ENCODE measurements around the gene STK10. TPM values are rescaled to one million over a fixed set of nuclear protein-coding genes. Genes with fewer than 3 reads are reported as not detected.

The STK10 gene
- total and polyA plus RNA-seq, 2 experiments from 2014 or later, result 21.2 to 28.9 TPM

GRCh38 chr5:172065431-172066065, 122.5 kb downstream of the STK10 start:
- Histone ChIP-seq H3K36me3 (ENCODE audit: low read depth) (peaks cover 33% of the 10 kb centered on the region), H3K4me1 (ENCODE audit: insufficient read depth) (no peaks in the 10 kb centered on the region), H3K4me3 (no peak overlapping the region), H3K27me3 (replicated peaks; ENCODE audit: insufficient read depth) (no peaks in the 10 kb centered on the region), H3K79me2 (ENCODE audit: insufficient read depth) (peaks cover 3% of the 10 kb centered on the region; the same call in 1 of the 2 replicates), H3K9me3 (ENCODE audit: low read depth) (no peaks in the 10 kb centered on the region), H3K4me2 (ENCODE audit: unreplicated experiment) (no peak overlapping the region), H3K9ac (no peak overlapping the region), H3K27ac (no peak overlapping the region), H3F3A (ENCODE audit: insufficient read depth) (no peaks in the 10 kb centered on the region; the same call in 1 of the 2 replicates), H2AFZ (no peak overlapping the region), H4K20me1 (ENCODE audit: insufficient read depth) (no peaks in the 10 kb centered on the region), H3K9me2 (ENCODE audit: insufficient read depth) (no peaks in the 10 kb centered on the region)
- in situ Hi-C loops (cut with MboI), result no loop called here
- DNase-seq, result peak; percentile 30
- TF ChIP-seq EZH2phosphoT487 (IDR thresholded peaks at IDR 0.05; ENCODE audit: insufficient read depth, low read depth) (no peak), EZH2 (IDR thresholded peaks at IDR 0.05; ENCODE audit: insufficient read depth, poor library complexity, severe bottlenecking) (no peak)
- WGBS, 2 experiments (ENCODE audit: low coverage in 1 of 2, low lambda C conversion rate in 2 of 2, missing lambda C conversion rate in 2 of 2), result 90 to 95% methylated on average over 7 of the region's 7 CpGs

DNA sequence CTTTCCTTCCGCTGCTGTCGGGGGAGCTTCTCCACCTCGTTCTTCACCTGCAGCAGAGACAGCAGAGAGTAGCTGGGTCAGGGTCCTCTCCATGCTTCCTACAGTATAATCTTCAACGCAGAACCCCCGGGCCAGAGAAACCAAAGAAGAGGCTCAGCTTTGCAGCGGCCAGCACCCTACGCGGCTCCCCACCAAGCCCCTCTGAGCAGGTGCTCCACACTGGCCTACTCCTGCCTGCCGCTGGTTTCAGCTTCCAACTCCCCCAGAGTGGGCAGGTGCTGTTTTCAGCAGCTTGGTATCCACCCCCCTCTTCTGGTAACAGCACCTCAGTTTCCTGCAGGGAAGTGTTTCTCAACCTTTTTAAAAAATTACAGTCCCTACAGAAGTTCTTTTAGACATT, 123.3 kb downstream of the STK10 start:
- H3K9ac ChIP-seq, result no peak overlapping the region
- no peaks in the 10 kb centered on the region for H3K27me3 ChIP-seq (replicated peaks; ENCODE audit: insufficient read depth)
- TF ChIP-seq EZH2 (IDR thresholded peaks at IDR 0.05; ENCODE audit: insufficient read depth, poor library complexity, severe bottlenecking), result no peak
- H3K4me2 ChIP-seq (ENCODE audit: unreplicated experiment), result no peak overlapping the region
- peaks cover 3% of the 10 kb centered on the region; the same call in 1 of the 2 replicates for H3K79me2 ChIP-seq (ENCODE audit: insufficient read depth)
- H3K4me1 ChIP-seq (ENCODE audit: insufficient read depth), result no peaks in the 10 kb centered on the region
- in situ Hi-C loops (cut with MboI), result no loop called here
- peaks cover 41% of the 10 kb centered on the region for H3K36me3 ChIP-seq (ENCODE audit: low read depth)
- 94 to 95% methylated on average over 9 of the region's 9 CpGs for WGBS, 2 experiments (ENCODE audit: low coverage in 1 of 2, low lambda C conversion rate in 2 of 2, missing lambda C conversion rate in 2 of 2)
- H3K9me3 ChIP-seq (ENCODE audit: low read depth), result no peaks in the 10 kb centered on the region
- H2AFZ ChIP-seq, result no peak overlapping the region
- DNase-seq, result no peak
- H4K20me1 ChIP-seq (ENCODE audit: insufficient read depth), result no peaks in the 10 kb centered on the region
- no peaks in the 10 kb centered on the region for H3K9me2 ChIP-seq (ENCODE audit: insufficient read depth)
- no peak overlapping the region for H3K4me3 ChIP-seq
- H3F3A ChIP-seq (ENCODE audit: insufficient read depth), result no peaks in the 10 kb centered on the region; the same call in 1 of the 2 replicates
- H3K27ac ChIP-seq, result no peak overlapping the region

- Histone ChIP-seq H3K27me3 (replicated peaks; ENCODE audit: insufficient read depth) (no peaks in the 10 kb centered on the region), H3K27ac (no peak overlapping the region), H3F3A (ENCODE audit: insufficient read depth) (no peaks in the 10 kb centered on the region; the same call in 1 of the 2 replicates), H3K9me2 (ENCODE audit: insufficient read depth) (no peaks in the 10 kb centered on the region), H4K20me1 (ENCODE audit: insufficient read depth) (no peaks in the 10 kb centered on the region), H3K4me1 (ENCODE audit: insufficient read depth) (no peaks in the 10 kb centered on the region), H3K9me3 (ENCODE audit: low read depth) (no peaks in the 10 kb centered on the region), H3K36me3 (ENCODE audit: low read depth) (peaks cover 44% of the 10 kb centered on the region), H3K79me2 (ENCODE audit: insufficient read depth) (peaks cover 3% of the 10 kb centered on the region; the same call in 1 of the 2 replicates), H3K4me3 (no peak overlapping the region), H3K4me2 (ENCODE audit: unreplicated experiment) (no peak overlapping the region), H3K9ac (no peak overlapping the region), H2AFZ (no peak overlapping the region)
- no peak for DNase-seq
- in situ Hi-C loops (cut with MboI), result no loop called here
- 93 to 98% methylated on average over 5 of the region's 5 CpGs for WGBS, 2 experiments (ENCODE audit: low coverage in 1 of 2, low lambda C conversion rate in 2 of 2, missing lambda C conversion rate in 2 of 2)
- no peak for TF ChIP-seq EZH2phosphoT487 (IDR thresholded peaks at IDR 0.05; ENCODE audit: insufficient read depth, low read depth)
- TF ChIP-seq EZH2 (IDR thresholded peaks at IDR 0.05; ENCODE audit: insufficient read depth, poor library complexity, severe bottlenecking), result no peak
Observed at GRCh38 chr5:172064358-172064757, 123.7 kb downstream of the STK10 start.

DNA sequence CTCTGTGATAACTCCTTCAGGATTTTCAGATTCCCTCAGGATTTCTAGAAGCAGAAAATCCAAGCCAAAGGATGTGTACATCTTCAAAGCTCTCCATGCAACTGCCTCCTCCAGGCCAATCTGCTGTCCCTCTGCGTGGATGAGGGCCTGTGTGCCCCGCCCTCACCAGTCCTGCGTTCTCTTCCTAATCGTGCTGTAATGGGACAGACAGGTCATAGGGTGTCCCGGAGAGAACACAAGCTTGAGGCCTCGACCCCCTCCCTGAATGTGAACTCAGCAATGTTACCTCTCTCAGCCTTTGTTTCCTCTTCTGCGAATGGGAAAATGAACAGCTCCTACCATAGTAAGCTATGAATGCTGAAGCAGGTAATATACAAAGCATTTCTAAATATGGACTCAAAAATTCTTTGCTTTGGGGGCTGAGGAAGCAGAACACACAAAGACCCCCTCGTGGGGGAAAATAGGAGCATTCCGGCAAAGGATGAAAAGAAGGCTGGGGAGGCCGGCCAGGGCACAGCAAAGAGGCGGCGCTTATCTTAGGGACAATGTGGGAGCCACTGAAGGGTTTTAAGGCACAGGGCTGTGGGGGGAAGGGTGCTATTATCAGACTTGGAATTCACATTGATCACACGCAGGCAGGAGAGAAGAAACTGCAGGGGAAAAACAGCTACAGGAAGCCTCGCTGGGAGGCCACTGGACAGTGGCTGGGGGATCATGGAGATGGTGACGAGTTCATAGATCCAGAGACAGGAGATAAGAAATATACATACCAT, 124.4 kb downstream of the STK10 start:
- in situ Hi-C loops (cut with MboI), result no loop called here
- no peak overlapping the region for H3K4me3 ChIP-seq
- no peaks in the 10 kb centered on the region for H3K9me3 ChIP-seq (ENCODE audit: low read depth)
- WGBS, 2 experiments (ENCODE audit: low coverage in 1 of 2, low lambda C conversion rate in 2 of 2, missing lambda C conversion rate in 2 of 2), result 84 to 86% methylated on average over 15 of the region's 15 CpGs
- H3K27ac ChIP-seq, result no peak overlapping the region
- H3K36me3 ChIP-seq (ENCODE audit: low read depth), result peaks cover 42% of the 10 kb centered on the region
- no peaks in the 10 kb centered on the region for H3K9me2 ChIP-seq (ENCODE audit: insufficient read depth)
- H3K4me1 ChIP-seq (ENCODE audit: insufficient read depth), result no peaks in the 10 kb centered on the region
- TF ChIP-seq EZH2phosphoT487 (IDR thresholded peaks at IDR 0.05; ENCODE audit: insufficient read depth, low read depth) (no peak), EZH2 (IDR thresholded peaks at IDR 0.05; ENCODE audit: insufficient read depth, poor library complexity, severe bottlenecking) (no peak)
- no peak overlapping the region for H3K4me2 ChIP-seq (ENCODE audit: unreplicated experiment)
- H3F3A ChIP-seq (ENCODE audit: insufficient read depth), result no peaks in the 10 kb centered on the region; the same call in 1 of the 2 replicates
- H2AFZ ChIP-seq, result no peak overlapping the region
- no peaks in the 10 kb centered on the region; the same call in 1 of the 2 replicates for H3K79me2 ChIP-seq (ENCODE audit: insufficient read depth)
- H3K9ac ChIP-seq, result no peak overlapping the region
- no peak for DNase-seq
- H4K20me1 ChIP-seq (ENCODE audit: insufficient read depth), result no peaks in the 10 kb centered on the region
- no peaks in the 10 kb centered on the region for H3K27me3 ChIP-seq (replicated peaks; ENCODE audit: insufficient read depth)
